GM10266 (cell line): ENCODE results near the gene EMILIN1.

ENCODE experiments used
- DNase-seq: peaks from one replicate; pipeline ENCODE4 v3.0.0; 2012; ENCODE audit errors: extremely low spot score
- CTCF ChIP-seq: IDR thresholded peaks from 2 replicates; pipeline ENCODE4 v1.5.1; 2012; ENCODE audit warnings: mild to moderate bottlenecking, low read depth; ENCODE audit not compliant: control insufficient read depth, insufficient read depth; ENCODE audit errors: missing control alignments

Gene EMILIN1

DNA sequence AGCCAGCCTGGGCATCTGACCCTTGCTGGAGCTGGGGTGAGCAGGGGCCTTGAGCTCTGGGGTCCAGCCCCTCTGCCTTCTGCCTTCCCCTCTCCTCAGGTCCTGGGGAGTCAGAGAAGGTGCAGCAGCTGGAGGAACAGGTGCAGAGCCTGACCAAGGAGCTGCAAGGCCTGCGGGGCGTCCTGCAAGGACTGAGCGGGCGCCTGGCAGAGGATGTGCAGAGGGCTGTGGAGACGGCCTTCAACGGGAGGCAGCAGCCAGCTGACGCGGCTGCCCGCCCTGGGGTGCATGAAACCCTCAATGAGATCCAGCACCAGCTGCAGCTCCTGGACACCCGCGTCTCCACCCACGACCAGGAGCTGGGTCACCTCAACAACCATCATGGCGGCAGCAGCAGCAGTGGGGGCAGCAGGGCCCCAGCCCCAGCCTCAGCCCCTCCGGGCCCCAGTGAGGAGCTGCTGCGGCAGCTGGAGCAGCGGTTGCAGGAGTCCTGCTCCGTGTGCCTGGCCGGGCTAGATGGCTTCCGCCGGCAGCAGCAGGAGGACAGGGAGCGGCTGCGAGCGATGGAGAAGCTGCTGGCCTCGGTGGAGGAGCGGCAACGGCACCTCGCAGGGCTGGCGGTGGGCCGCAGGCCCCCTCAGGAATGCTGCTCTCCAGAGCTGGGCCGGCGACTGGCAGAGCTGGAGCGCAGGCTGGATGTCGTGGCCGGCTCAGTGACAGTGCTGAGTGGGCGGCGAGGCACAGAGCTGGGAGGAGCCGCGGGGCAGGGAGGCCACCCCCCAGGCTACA is 3.8 kb downstream of the EMILIN1 start:
- DNase-seq = no peak
- no peak for TF ChIP-seq CTCF

- TF ChIP-seq CTCF = no peak
- DNase-seq = no peak
Measured at GRCh38 chr2:27082773-27083409, 4.5 kb downstream of the EMILIN1 start.

DNA sequence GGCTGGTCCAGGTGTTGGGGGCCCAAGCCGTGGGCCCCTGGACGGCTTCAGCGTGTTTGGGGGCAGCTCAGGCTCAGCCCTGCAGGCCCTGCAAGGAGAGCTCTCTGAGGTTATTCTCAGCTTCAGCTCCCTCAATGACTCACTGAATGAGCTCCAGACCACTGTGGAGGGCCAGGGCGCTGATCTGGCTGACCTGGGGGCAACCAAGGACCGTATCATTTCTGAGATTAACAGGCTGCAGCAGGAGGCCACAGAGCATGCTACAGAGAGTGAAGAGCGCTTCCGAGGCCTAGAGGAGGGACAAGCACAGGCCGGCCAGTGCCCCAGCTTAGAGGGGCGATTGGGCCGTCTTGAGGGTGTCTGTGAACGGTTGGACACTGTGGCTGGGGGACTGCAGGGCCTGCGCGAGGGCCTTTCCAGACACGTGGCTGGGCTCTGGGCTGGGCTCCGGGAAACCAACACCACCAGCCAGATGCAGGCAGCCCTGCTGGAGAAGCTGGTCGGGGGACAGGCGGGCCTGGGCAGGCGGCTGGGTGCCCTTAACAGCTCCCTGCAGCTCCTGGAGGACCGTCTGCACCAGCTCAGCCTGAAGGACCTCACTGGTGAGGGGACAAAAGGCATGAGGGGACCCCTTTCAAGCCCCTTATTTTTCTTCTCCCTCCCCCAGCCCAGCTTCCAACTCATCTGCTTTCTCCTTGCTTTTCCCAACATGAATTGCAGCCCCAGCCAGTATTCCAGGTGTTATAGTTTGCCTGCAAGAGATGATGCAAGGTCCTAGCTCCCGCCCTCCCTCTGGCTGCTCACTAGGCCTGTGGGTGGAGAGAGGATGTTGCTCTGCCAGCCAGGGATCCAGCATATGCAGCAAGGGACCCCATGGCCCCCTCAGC is 5.2 kb downstream of the EMILIN1 start:
- no peak for TF ChIP-seq CTCF
- no peak for DNase-seq

GRCh38 chr2:27084297-27085061 is 6.1 kb downstream of the EMILIN1 start:
- TF ChIP-seq CTCF = no peak

GRCh38 chr2:27085062-27085672 is 6.8 kb downstream of the EMILIN1 start:
- no peak for TF ChIP-seq CTCF
- no peak for DNase-seq

More at GRCh38 chr2:27084297-27085061, 6.1 kb downstream of the EMILIN1 start:
- no peak for DNase-seq

- peak; percentile 63 for TF ChIP-seq CTCF
- peak; percentile 52 for DNase-seq
Measured at GRCh38 chr2:27085673-27086089, 7.3 kb downstream of the EMILIN1 start.
